Fibroblast of skin of back (primary cell): ENCODE data around the gene GPR160. TPM values are rescaled to one million over a fixed set of nuclear protein-coding genes. Genes with fewer than 3 reads are reported as not detected.
"Not testable (repeated sequence)": the region's sequence is repeated elsewhere in the genome, so short reads cannot be mapped to it uniquely, and the experiment has no call there.

Source experiments
- DNase-seq: peaks from one replicate; pipeline ENCODE4 v3.0.0-alpha.2; 2013
- polyA plus RNA-seq, 2 experiments: library from polyadenylated mRNA; unstranded; fragments of 120-200 nt; gene quantifications; one replicate each; pipeline ENCODE4 v1.2.1, GENCODE V29; 2013; ENCODE audit not compliant: insufficient read length in 2 of 2

The GPR160 gene
- 0.16 TPM for polyA plus RNA-seq (2013, experiment 1 of 2; ENCODE audit: insufficient read length)
- polyA plus RNA-seq (2013, experiment 2 of 2; ENCODE audit: insufficient read length), result 0.43 TPM

- peak; percentile 42 for DNase-seq
Observed at GRCh38 chr3:170037463-170038433, at the start of gene GPR160. Gene GPR160 (plus strand): TSS chr3:170037995. CDS start chr3:170083973, 45,978 bp downstream.

GRCh38 chr3:169990431-169990830 is 47.4 kb upstream of the GPR160 start:
- DNase-seq, result no peak

GRCh38 chr3:169992156-169992555 is 45.6 kb upstream of the GPR160 start:
- DNase-seq, result no peak

- DNase-seq, result no peak
Observed at GRCh38 chr3:169992781-169993180, 45.0 kb upstream of the GPR160 start.

GRCh38 chr3:169993761-169994160 is 44.0 kb upstream of the GPR160 start:
- no peak for DNase-seq

GRCh38 chr3:169996063-169996462 is 41.7 kb upstream of the GPR160 start:
- DNase-seq, result no peak

GRCh38 chr3:169998668-169999131 is 39.1 kb upstream of the GPR160 start:
- peak; percentile 77 for DNase-seq

GRCh38 chr3:169999433-169999832 is 38.4 kb upstream of the GPR160 start:
- DNase-seq, result no peak

- no peak for DNase-seq
Observed at GRCh38 chr3:170000051-170000450, 37.7 kb upstream of the GPR160 start.

- no peak for DNase-seq
Observed at GRCh38 chr3:170002231-170002630, 35.6 kb upstream of the GPR160 start.

GRCh38 chr3:170002879-170003278 is 34.9 kb upstream of the GPR160 start:
- no peak for DNase-seq

- no peak for DNase-seq
Observed at GRCh38 chr3:170003881-170004356, 33.9 kb upstream of the GPR160 start.

- peak; percentile 26 for DNase-seq
Observed at GRCh38 chr3:170007031-170007663, 30.6 kb upstream of the GPR160 start.

- DNase-seq, result no peak
Observed at GRCh38 chr3:170010498-170010897, 27.3 kb upstream of the GPR160 start.

- no peak for DNase-seq
Observed at GRCh38 chr3:170012683-170013400, 25.0 kb upstream of the GPR160 start.

GRCh38 chr3:170016057-170016456 is 21.7 kb upstream of the GPR160 start:
- DNase-seq, result no peak

GRCh38 chr3:170019306-170019705 is 18.5 kb upstream of the GPR160 start:
- DNase-seq, result not testable (repeated sequence)

- DNase-seq, result no peak
Observed at GRCh38 chr3:170021083-170021482, 16.7 kb upstream of the GPR160 start.

- DNase-seq, result no peak
Observed at GRCh38 chr3:170022336-170022735, 15.5 kb upstream of the GPR160 start.

- no peak for DNase-seq
Observed at GRCh38 chr3:170023165-170023564, 14.6 kb upstream of the GPR160 start.

GRCh38 chr3:170024581-170024980 is 13.2 kb upstream of the GPR160 start:
- DNase-seq, result no peak
